HL-60 (cell line): ENCODE results near the gene BDH1.
"Not testable (repeated sequence)": the region's sequence is repeated elsewhere in the genome, so short reads cannot be mapped to it uniquely, and the experiment has no call there.

Experiments
- DNase-seq, 2 experiments: peaks; one replicate each; pipeline ENCODE4 v3.0.0-alpha.2; 2010 to 2020; ENCODE audit warnings: low read depth in 1 of 2, low spot score in 1 of 2
- H3K27ac ChIP-seq: fragments of 250-450 bp; sonication (Bioruptor Pico); replicated peaks from 2 replicates; pipeline ENCODE4 v1.5.1; 2020; ENCODE audit warnings: mild to moderate bottlenecking, moderate library complexity
- H3K27me3 ChIP-seq: fragments of 250-450 bp; sonication (Bioruptor Pico); 2 replicates; pipeline ENCODE4 v1.5.1; 2021; ENCODE audit warnings: mild to moderate bottlenecking, moderate library complexity; ENCODE audit not compliant: insufficient read depth, poor library complexity, severe bottlenecking
- H3K4me3 ChIP-seq: replicated peaks from 2 replicates; pipeline ENCODE4 v1.5.1; 2011; ENCODE audit warnings: mild to moderate bottlenecking, control low read depth, low read length; ENCODE audit not compliant: insufficient read depth
- GABPA ChIP-seq: IDR thresholded peaks from 2 replicates; pipeline ENCODE4 v1.6.1; 2012; ENCODE audit warnings: low read depth
- POLR2AphosphoS5 ChIP-seq: IDR thresholded peaks from 2 replicates; pipeline ENCODE4 v1.6.1; 2012; ENCODE audit warnings: low read depth
- SPI1 ChIP-seq: IDR thresholded peaks from 2 replicates; pipeline ENCODE4 v1.6.1; 2012; ENCODE audit warnings: low read depth, mild to moderate bottlenecking, borderline replicate concordance
- long read RNA-seq: library from polyadenylated mRNA; unstranded; transcript quantifications from one replicate; pipeline ENCODE4 v2.0.0, GENCODE V29; 2020
- TF ChIP-seq, protein P1 (sequence below): IDR thresholded peaks from 2 replicates; pipeline ENCODE4 v1.6.1; 2012; ENCODE audit warnings: low read depth; ENCODE audit not compliant: insufficient replicate concordance
- TF ChIP-seq, protein P2 (sequence below): IDR thresholded peaks from one replicate; pipeline ENCODE4 v1.5.1; 2011; ENCODE audit warnings: low read length, control low read depth, inconsistent platforms; ENCODE audit not compliant: insufficient read depth

The BDH1 gene, protein sequence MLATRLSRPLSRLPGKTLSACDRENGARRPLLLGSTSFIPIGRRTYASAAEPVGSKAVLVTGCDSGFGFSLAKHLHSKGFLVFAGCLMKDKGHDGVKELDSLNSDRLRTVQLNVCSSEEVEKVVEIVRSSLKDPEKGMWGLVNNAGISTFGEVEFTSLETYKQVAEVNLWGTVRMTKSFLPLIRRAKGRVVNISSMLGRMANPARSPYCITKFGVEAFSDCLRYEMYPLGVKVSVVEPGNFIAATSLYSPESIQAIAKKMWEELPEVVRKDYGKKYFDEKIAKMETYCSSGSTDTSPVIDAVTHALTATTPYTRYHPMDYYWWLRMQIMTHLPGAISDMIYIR
- long read RNA-seq, transcript BDH1-202 (7 exons, 3,455 nt), result major isoform, 110 of 128 reads
- long read RNA-seq, partial matches to known transcripts, result 1 of 128 reads
- long read RNA-seq, other reads (novel, unspliced or antisense), result 8 of 128 reads

DNA sequence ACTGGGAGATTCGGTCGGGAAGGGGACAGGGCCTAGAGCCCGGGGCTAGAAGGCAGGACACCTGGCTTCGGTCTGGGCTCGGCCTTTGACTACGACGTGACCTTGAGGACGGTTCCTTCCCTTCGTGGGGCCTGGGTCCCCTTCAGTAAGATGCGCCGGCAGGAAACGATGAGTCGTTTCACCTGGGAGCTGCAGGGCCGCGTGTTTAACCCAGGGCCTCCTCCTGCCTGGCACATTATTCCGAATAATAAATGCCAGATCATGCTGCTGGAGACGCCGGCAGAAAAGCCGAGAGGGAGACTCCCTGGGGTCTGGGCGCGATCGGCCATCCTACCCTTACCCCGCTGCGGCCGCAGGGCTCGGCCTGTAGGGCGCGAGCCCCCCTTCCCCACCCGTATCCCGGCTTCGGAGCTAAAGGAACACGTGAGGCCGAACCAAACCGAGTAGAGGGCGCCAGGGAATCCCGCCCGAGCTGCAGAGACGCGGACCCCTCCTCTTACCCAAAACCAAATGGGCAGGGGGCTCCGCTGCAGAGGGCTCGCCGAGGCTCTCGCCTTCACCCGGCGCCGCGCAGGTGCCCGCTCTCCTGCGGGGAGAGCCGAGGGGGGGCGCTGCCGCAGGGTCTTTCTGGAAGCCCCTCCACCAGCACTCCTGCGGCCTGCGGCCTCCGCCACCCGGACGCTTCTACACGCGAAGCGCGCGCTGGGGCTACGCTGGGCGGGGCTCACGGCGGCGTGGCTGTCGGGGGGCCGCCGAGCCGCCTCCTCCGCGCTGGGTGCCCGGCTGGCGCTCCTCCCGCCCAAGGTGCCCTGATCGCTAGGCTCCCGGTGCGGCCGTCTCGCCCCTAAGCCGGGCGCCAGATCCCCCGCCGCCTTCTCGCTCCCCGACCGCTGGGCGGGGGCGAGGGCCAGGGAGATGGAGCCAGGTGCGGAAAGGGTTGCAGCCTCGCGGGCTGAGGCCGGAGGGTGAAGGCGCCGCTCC lies at the start of gene BDH1:
BDH1 (minus strand) TSS at position 688 of the 981 bp plus-strand sequence. CDS start 9,525 bp downstream, outside the sequence.
- Histone ChIP-seq H3K4me3 (peak within 1 kb of the TSS; percentile 87), H3K27me3 (no peaks in the 10 kb centered on the region), H3K27ac (peak within 1 kb of the TSS; percentile 88)
- TF ChIP-seq GABPA, result no peak
- TF ChIP-seq, protein P1, sequence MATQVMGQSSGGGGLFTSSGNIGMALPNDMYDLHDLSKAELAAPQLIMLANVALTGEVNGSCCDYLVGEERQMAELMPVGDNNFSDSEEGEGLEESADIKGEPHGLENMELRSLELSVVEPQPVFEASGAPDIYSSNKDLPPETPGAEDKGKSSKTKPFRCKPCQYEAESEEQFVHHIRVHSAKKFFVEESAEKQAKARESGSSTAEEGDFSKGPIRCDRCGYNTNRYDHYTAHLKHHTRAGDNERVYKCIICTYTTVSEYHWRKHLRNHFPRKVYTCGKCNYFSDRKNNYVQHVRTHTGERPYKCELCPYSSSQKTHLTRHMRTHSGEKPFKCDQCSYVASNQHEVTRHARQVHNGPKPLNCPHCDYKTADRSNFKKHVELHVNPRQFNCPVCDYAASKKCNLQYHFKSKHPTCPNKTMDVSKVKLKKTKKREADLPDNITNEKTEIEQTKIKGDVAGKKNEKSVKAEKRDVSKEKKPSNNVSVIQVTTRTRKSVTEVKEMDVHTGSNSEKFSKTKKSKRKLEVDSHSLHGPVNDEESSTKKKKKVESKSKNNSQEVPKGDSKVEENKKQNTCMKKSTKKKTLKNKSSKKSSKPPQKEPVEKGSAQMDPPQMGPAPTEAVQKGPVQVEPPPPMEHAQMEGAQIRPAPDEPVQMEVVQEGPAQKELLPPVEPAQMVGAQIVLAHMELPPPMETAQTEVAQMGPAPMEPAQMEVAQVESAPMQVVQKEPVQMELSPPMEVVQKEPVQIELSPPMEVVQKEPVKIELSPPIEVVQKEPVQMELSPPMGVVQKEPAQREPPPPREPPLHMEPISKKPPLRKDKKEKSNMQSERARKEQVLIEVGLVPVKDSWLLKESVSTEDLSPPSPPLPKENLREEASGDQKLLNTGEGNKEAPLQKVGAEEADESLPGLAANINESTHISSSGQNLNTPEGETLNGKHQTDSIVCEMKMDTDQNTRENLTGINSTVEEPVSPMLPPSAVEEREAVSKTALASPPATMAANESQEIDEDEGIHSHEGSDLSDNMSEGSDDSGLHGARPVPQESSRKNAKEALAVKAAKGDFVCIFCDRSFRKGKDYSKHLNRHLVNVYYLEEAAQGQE, result peak; percentile 11
- DNase-seq, result peak; percentile 51 to 68

DNA sequence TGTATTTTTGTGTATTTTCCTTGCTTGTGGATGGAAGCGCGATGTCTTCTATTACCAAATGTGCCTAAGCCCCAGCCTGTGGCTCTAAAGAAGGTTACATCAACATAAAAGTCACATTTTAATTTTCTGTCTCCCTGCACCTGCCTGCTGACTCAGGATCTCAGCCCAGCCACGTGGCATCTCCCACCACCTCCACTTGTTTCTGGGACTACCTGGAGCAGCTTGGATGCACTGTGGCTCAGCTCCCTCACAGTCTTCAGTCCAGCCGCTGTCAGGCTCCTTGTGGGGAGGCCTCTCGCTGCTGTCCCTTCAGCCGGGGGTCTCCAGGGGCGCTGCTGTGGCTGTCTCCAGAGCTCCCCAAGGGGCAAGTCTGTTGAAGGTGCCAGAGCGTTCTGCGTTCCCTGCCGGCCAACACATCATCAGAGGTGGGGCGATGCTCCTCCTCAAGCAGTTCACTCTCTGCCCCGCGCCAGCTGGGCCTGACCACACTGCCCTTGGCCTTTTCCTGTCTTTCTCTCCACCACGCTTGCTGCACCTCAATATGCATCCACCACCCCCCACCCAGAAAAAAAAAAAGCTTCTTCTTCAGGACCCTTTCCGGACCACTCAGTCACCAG lies 47.7 kb upstream of the BDH1 start:
- Histone ChIP-seq H3K4me3 (no peak overlapping the region), H3K27ac (no peak overlapping the region), H3K27me3 (no peaks in the 10 kb centered on the region)
- TF ChIP-seq POLR2AphosphoS5 (no peak), GABPA (no peak)
- DNase-seq, result no peak

DNA sequence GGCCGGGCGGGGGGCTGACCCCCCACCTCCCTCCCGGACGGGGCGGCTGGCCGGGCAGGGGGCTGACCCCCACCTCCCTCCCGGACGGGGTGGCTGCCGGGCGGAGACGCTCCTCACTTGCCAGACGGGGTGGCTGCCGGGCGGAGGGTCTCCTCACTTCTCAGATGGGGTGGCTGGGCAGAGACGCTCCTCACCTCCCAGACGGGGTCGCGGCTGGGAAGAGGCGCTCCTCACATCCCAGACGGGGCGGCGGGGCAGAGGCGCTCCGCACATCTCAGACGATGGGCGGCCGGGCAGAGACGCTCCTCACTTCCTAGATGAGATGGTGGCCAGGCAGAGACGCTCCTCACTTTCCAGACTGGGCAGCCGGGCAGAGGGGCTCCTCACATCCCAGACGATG lies 46.6 kb upstream of the BDH1 start:
- H3K27me3 ChIP-seq, H3K4me3 ChIP-seq, DNase-seq, H3K27ac ChIP-seq: not testable (repeated sequence)

DNA sequence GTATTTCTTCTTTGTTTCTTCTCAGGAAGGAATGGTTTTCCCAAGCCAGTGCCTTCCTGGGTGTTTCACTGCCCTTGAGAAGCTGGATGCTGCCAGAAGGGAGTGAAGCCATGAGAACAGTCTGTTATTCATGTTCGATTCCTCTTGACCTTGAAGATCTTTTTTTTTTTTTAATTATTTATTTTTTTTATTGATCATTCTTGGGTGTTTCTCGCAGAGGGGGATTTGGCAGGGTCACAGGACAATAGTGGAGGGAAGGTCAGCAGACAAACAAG lies 45.7 kb upstream of the BDH1 start:
- not testable (repeated sequence) for H3K27ac ChIP-seq, H3K27me3 ChIP-seq, H3K4me3 ChIP-seq, DNase-seq

DNA sequence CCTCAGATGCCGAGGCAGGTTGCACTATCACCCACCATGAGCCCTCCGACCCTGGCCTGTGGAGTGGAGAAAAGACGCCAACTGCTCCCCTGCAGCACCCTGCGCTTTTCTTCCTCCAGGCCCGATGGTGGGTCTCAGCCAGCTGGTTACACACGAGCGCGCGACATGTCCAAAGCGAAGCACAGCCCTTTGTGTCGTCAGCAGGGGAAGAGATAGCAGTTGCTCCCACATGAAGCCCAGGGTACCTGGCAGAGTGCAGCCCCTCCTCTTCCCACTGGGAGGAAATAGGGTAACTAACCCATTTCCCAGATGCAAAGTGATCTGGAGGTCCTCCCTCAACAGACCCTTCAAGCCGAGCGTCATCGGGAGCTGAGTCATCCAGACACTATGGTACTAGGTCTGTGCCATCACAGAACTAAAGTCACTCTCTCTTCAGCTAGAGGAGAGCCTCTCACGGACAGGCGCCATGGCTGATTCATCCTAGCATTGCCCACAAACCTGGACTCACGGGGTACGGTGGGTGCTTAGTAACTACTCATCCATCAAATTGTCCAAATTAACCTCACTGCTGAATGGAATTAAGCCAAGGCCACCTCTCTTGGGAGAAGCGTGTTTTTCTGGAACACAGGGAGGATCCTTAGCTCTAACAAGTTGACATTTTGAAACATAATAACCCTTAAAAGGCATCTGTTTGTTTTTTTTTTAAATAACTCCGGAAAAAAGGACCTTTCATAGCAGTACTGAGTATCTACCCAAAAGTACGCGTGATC lies 45.2 kb upstream of the BDH1 start:
- H3K27ac ChIP-seq, result no peak overlapping the region
- no peak for TF ChIP-seq POLR2AphosphoS5
- TF ChIP-seq, protein P2, sequence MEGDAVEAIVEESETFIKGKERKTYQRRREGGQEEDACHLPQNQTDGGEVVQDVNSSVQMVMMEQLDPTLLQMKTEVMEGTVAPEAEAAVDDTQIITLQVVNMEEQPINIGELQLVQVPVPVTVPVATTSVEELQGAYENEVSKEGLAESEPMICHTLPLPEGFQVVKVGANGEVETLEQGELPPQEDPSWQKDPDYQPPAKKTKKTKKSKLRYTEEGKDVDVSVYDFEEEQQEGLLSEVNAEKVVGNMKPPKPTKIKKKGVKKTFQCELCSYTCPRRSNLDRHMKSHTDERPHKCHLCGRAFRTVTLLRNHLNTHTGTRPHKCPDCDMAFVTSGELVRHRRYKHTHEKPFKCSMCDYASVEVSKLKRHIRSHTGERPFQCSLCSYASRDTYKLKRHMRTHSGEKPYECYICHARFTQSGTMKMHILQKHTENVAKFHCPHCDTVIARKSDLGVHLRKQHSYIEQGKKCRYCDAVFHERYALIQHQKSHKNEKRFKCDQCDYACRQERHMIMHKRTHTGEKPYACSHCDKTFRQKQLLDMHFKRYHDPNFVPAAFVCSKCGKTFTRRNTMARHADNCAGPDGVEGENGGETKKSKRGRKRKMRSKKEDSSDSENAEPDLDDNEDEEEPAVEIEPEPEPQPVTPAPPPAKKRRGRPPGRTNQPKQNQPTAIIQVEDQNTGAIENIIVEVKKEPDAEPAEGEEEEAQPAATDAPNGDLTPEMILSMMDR, result no peak

DNA sequence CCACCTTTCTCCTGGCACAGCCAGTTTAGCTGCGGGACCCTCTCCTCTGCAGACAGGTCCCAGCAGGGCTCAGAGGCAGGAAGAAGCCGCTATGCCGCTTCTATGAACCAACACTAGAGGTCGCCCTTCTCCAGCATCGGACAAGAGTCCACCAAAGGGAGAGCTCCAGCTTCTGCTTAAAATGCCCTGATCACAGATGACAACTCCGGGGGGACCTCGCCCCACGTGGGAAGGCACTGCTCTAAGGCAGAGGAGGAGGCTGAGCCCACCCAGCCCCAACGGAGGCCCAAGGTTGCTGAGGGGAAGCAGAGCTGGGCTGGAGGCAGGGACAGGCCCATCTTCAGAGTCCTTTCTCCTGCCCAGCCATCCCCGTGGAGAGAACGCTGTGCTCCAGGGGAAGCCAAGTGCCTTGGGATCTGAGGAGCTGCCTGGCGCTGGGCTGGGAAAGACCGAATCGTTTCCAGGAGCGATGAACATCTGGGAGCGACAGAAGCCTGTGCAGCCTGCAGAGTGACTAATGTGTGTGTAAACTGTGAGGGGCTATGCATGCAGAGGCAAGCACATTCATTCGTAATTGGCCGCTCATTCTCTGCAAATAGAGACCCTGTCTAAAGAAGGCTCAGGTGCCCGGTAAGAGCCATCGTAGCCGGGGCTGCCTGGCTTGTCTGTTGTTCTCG lies 43.5 kb upstream of the BDH1 start:
- peak; percentile 69 to 82 for DNase-seq
- H3K4me3 ChIP-seq, result no peak overlapping the region
- no peak for TF ChIP-seq SPI1
- TF ChIP-seq, protein P2, result peak; percentile 88
- H3K27ac ChIP-seq, result no peak overlapping the region
- no peaks in the 10 kb centered on the region for H3K27me3 ChIP-seq

More for the DNA sequence above, 45.2 kb upstream of the BDH1 start:
- H3K27me3 ChIP-seq, result no peaks in the 10 kb centered on the region
- no peak overlapping the region for H3K4me3 ChIP-seq
- DNase-seq, result no peak
